ENCODE results near the gene PARN. TPM values are rescaled to one million over a fixed set of nuclear protein-coding genes. Genes with fewer than 3 reads are reported as not detected.

PARN gene
- total and polyA plus RNA-seq, 12 donors = 11.7 to 121 (median 35.6) TPM

GRCh38 chr16:14464796-14465195, 165.3 kb downstream of the PARN start:
- intact Hi-C loops (cut with DNase I) = no loop called here
- WGBS, 4 donors = 91 to 98% (median 97%) methylated on average over 2 of the region's 2 CpGs

GRCh38 chr16:14464192-14464591, 165.9 kb downstream of the PARN start:
- Histone ChIP-seq H3K36me3 (replicated peaks in 1 of 2) (no peaks in the 10 kb centered on the region), H3K4me3 (no peak overlapping the region), H3K27ac (no peak overlapping the region), H3K4me1 (replicated peaks in 1 of 2) (no peaks in the 10 kb centered on the region), H3K27me3 (no peaks in the 10 kb centered on the region), H3K9me3 (replicated peaks in 1 of 3) (peaks cover 0 to 9% (median 0%) of the 10 kb centered on the region in 3 donors)
- intact Hi-C loops (cut with DNase I) = no loop called here
- TF ChIP-seq CTCF (IDR thresholded peaks at IDR 0.05) (no peak), POLR2A (IDR thresholded peaks at IDR 0.05) (no peak)
- 96 to 100% (median 98%) methylated on average over 2 of the region's 2 CpGs for WGBS, 4 donors
- DNase-seq = no peak

More at GRCh38 chr16:14464796-14465195, 165.3 kb downstream of the PARN start:
- no peak overlapping the region for H3K27ac ChIP-seq
- DNase-seq = no peak
- no peak overlapping the region for H3K4me3 ChIP-seq
- TF ChIP-seq POLR2A (IDR thresholded peaks at IDR 0.05) (no peak), CTCF (IDR thresholded peaks at IDR 0.05) (no peak)
- H3K36me3 ChIP-seq (replicated peaks in 1 of 2) = no peaks in the 10 kb centered on the region
- H3K27me3 ChIP-seq = no peaks in the 10 kb centered on the region
- no peaks in the 10 kb centered on the region for H3K4me1 ChIP-seq (replicated peaks in 1 of 2)
- peaks cover 0 to 9% (median 0%) of the 10 kb centered on the region in 3 donors for H3K9me3 ChIP-seq (replicated peaks in 1 of 3)

GRCh38 chr16:14462811-14463210, 167.2 kb downstream of the PARN start:
- no peak for TF ChIP-seq CTCF (IDR thresholded peaks at IDR 0.05)
- no peak for TF ChIP-seq POLR2A (IDR thresholded peaks at IDR 0.05)
- 94 to 100% (median 97%) methylated on average over 2 to 3 of the region's 3 CpGs for WGBS, 4 donors
- Histone ChIP-seq H3K4me1 (replicated peaks in 1 of 2) (peaks cover 0 to 3% of the 10 kb centered on the region in 2 donors), H3K36me3 (replicated peaks in 1 of 2) (no peaks in the 10 kb centered on the region), H3K9me3 (replicated peaks in 1 of 3) (peaks cover 0 to 9% (median 0%) of the 10 kb centered on the region in 3 donors), H3K4me3 (no peak overlapping the region), H3K27ac (no peak overlapping the region), H3K27me3 (no peaks in the 10 kb centered on the region)
- intact Hi-C loops (cut with DNase I) = no loop called here
- DNase-seq = no peak

- 94 to 100% (median 96%) methylated on average over 1 of the region's 1 CpG for WGBS, 4 donors
- no peak overlapping the region for H3K4me3 ChIP-seq
These were observed 169.3 kb downstream of the PARN start for GRCh38 chr16:14460726-14461125.

More at GRCh38 chr16:14460726-14461125, 169.3 kb downstream of the PARN start:
- peaks cover 0 to 9% (median 0%) of the 10 kb centered on the region in 3 donors for H3K9me3 ChIP-seq (replicated peaks in 1 of 3)
- H3K27me3 ChIP-seq = no peaks in the 10 kb centered on the region
- DNase-seq = no peak
- no peak for TF ChIP-seq POLR2A (IDR thresholded peaks at IDR 0.05)
- TF ChIP-seq CTCF (IDR thresholded peaks at IDR 0.05) = no peak
- intact Hi-C loops (cut with DNase I) = no loop called here
- no peaks in the 10 kb centered on the region for H3K36me3 ChIP-seq (replicated peaks in 1 of 2)
- peaks cover 0 to 3% of the 10 kb centered on the region in 2 donors for H3K4me1 ChIP-seq (replicated peaks in 1 of 2)
- no peak overlapping the region for H3K27ac ChIP-seq

Measured in adrenal gland (tissue), 12 donors.